Stimulated activated CD4-positive, alpha-beta T cell treated with anti-CD3 and anti-CD28 coated beads, Interleukin-15, amount 100 ng/mL, for 24 hours (primary cell): ENCODE results near the gene ABI3.
"Not testable (repeated sequence)": the region's sequence is repeated elsewhere in the genome, so short reads cannot be mapped to it uniquely, and the experiment has no call there.

Source experiments
- DNase-seq: peaks from one replicate; pipeline ENCODE4 v3.0.0-alpha.2; 2020

The ABI3 gene

GRCh38 chr17:49210158-49211029 lies at the start of gene ABI3, which contains the start of gene GNGT2:
TSS of gene ABI3 (plus strand) at chr17:49210707. CDS start at chr17:49210725, 18 bp downstream.
TSS of gene GNGT2 (minus strand) at chr17:49210574. CDS start at chr17:49207422, 3,152 bp downstream.
- DNase-seq = peak; percentile 79

GRCh38 chr17:49162866-49163265 lies 47.6 kb upstream of the ABI3 start:
- DNase-seq = no peak

- no peak for DNase-seq
Observed at GRCh38 chr17:49165143-49165542, 45.4 kb upstream of the ABI3 start.

- no peak for DNase-seq
Observed at GRCh38 chr17:49168706-49169105, 41.8 kb upstream of the ABI3 start.

- DNase-seq = no peak
Observed at GRCh38 chr17:49170216-49170615, 40.3 kb upstream of the ABI3 start.

- not testable (repeated sequence) for DNase-seq
Observed at GRCh38 chr17:49170711-49171110, 39.8 kb upstream of the ABI3 start.

GRCh38 chr17:49175978-49176377 lies 34.5 kb upstream of the ABI3 start:
- not testable (repeated sequence) for DNase-seq

GRCh38 chr17:49180303-49180702 lies 30.2 kb upstream of the ABI3 start:
- peak; percentile 77 for DNase-seq

- DNase-seq = no peak
Observed at GRCh38 chr17:49180998-49181635, 29.4 kb upstream of the ABI3 start.

GRCh38 chr17:49183341-49183740 lies 27.2 kb upstream of the ABI3 start:
- no peak for DNase-seq

GRCh38 chr17:49183801-49184200 lies 26.7 kb upstream of the ABI3 start:
- DNase-seq = no peak

- DNase-seq = not testable (repeated sequence)
Observed at GRCh38 chr17:49184522-49184921, 26.0 kb upstream of the ABI3 start.

- not testable (repeated sequence) for DNase-seq
Observed at GRCh38 chr17:49185381-49185780, 25.1 kb upstream of the ABI3 start.

GRCh38 chr17:49187301-49187700 lies 23.2 kb upstream of the ABI3 start:
- DNase-seq = no peak

GRCh38 chr17:49190932-49191331 lies 19.6 kb upstream of the ABI3 start:
- no peak for DNase-seq

- no peak for DNase-seq
Observed at GRCh38 chr17:49191409-49191916, 19.0 kb upstream of the ABI3 start.

GRCh38 chr17:49191917-49192741 lies 18.4 kb upstream of the ABI3 start:
- peak; percentile 92 for DNase-seq

- DNase-seq = peak; percentile 49
Observed at GRCh38 chr17:49193513-49194296, 16.8 kb upstream of the ABI3 start.

GRCh38 chr17:49194297-49194607 lies 16.3 kb upstream of the ABI3 start:
- DNase-seq = no peak

GRCh38 chr17:49195751-49196150 lies 14.8 kb upstream of the ABI3 start:
- no peak for DNase-seq

- no peak for DNase-seq
Observed at GRCh38 chr17:49196520-49196919, 14.0 kb upstream of the ABI3 start.

GRCh38 chr17:49197346-49197998 lies 13.0 kb upstream of the ABI3 start:
- no peak for DNase-seq
